HG03280 (cell line): ENCODE measurements around the gene PPP1R1B.

Experiments
- ATAC-seq: cut with Tn5 transposase; IDR thresholded peaks from one replicate; pipeline ENCODE4 v1.9.1; 2021; ENCODE audit warnings: mild to moderate bottlenecking, moderate library complexity; ENCODE audit not compliant: unreplicated experiment

The PPP1R1B gene

DNA sequence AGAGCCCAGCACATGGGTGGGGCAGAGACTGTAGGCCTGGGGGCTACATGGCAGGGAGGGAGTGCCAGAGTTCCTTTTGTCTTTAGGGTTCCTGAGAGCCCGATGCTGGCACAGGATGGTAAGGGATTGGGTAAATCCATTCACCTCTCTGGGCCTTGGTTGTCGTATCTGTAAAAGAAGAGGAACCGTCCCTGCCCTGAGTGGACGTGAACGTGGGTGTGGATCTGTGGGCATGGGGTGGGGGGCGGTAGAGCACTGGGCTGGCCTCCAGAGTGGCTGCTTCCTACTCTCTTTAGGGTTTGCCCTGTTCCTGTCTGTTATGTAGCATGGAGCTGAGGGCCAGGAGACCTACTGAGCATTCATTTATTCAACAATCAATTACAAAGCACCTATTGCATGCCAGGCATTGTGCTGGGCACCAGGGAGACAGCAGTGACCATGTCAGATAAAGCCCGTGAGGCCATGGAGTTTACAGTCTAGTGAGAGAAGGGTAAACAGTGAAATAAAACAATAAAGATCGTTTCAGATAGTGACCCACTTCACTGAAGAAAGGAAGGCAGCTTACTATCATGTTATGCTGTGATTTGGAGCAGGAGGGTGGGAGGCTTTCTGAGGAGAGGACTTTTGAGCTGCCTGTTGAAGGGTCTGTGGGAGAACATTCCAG lies 25.3 kb downstream of the PPP1R1B start:
- no peak for ATAC-seq

DNA sequence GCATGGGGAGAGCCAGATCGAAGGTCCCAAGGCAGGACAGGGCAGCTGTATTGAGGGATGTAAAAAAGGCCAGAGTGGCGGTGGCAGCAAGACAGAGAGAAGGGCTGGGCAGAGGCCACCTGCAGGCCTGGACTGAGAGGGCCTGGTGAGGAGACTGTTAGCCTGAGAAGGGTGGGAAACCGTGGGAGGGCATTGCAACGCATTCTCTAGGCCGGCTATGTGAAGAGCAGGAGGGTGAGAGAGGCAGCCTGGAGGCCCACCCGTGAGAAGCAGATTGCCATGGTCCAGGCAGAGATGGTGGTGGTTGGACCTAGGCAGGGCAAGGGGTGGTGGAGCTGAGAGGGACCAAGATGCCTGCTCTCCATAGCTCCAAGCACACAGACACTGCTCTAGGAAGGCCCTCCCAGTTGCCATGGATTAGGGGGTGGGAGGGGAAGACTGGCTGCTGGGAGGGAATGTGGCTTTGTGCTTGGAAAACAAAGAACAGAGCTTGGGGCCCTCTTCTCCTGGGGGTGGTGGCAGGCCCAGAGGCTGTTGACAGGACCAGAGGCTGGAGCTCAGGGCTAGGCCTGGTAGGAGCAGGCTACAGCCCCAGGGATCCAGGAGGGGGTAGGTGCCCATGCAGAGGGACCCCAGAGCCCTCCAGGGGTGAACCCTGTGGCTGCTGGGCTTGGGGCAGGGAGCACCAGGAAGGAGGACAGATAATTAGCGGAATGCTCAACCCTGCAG lies 26.0 kb downstream of the PPP1R1B start:
- ATAC-seq = no peak

DNA sequence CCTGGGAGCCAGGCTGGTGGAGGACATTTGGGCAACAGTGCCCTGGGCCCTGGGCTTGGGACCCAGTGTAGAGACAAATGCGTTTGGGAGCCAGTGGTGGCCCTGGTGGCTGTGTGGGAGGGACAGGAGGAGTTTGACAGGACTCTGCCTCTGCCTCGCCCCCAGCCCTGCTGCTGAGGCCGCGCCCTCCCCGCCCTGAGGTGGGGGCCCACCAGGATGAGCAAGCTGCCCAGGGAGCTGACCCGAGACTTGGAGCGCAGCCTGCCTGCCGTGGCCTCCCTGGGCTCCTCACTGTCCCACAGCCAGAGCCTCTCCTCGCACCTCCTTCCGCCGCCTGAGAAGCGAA lies 26.5 kb downstream of the PPP1R1B start:
- ATAC-seq = no peak

DNA sequence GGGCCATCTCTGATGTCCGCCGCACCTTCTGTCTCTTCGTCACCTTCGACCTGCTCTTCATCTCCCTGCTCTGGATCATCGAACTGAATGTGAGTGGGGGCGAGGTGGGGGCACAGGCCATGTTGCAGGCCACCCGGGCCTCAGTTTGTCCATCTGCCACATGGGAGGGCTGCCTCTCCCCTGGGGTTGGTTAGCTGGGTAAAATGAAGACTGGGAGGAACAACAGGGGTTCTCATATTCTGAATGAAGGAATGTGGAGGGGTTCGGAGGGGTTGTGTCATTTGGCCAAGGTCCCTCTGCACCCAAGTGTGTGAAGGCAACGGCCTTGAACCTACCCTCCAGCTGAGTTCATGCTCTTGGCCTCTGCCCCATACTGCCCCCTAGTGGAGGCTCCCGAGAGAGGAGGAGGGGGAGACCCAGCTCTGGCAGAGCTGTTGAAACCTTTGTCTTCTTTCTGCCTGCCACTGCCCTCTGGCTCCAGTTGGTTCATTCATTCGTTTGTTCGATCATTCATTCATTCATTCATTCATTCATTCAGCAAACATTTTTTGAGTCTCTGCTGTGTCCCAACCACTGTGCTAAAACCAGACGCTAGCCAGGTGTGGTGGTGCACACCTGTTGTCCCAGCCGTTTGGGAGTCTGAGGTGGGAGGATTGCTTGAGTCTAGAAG lies 27.0 kb downstream of the PPP1R1B start:
- ATAC-seq = no peak

DNA sequence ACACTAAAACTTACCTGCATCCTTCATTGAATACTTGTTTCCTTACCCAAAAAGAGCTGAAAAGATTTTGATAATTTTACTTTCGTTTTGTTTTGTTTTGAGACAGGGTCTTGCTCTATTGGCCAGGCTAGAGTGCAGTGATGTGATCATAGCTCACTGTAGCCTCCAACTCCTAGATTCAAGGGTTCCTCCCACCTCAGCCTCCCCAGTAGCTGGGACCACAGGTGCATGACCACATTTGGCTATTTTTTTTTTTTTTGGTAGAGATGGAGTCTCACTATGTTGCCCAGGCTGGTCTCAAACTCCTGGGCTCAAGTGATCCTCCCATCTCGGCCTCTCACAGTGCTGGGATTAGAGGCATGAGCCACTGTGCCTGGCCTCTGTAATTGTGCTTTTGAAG lies 28.4 kb downstream of the PPP1R1B start:
- ATAC-seq = no peak

DNA sequence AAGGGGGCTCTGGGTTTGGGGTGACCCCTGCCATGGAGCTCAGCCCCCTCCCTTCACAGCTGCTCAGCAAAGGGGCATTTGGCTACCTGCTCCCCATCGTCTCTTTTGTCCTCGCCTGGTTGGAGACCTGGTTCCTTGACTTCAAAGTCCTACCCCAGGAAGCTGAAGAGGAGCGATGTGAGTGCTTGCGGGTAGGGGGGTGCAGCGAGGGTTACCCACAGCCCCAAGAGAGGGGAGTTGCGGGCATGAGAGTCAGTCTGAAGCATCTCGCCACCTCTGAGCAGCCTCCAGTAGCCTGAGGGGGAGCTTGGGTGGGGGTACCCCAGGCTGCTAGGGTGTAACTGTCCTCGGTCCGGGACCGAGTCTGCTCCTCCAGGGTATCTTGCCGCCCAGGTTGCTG lies 31.6 kb downstream of the PPP1R1B start:
- ATAC-seq = no peak

DNA sequence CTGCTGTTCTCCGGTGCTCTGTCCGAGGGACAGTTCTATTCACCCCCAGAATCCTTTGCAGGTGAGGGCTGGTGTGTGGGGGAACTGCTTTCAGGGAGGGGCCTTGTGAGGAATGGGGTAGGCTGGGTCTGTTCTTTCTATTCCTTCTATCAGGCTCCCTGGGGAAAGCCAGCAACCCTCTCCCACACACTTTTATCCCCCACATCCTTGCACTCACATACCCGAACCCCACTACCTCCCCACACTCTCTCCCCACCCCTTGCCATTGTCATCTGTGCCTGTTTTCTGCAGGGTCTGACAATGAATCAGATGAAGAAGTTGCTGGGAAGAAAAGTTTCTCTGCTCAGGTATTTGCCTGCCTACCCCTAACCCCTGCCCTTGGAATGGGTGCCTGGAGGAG lies 32.0 kb downstream of the PPP1R1B start:
- no peak for ATAC-seq

DNA sequence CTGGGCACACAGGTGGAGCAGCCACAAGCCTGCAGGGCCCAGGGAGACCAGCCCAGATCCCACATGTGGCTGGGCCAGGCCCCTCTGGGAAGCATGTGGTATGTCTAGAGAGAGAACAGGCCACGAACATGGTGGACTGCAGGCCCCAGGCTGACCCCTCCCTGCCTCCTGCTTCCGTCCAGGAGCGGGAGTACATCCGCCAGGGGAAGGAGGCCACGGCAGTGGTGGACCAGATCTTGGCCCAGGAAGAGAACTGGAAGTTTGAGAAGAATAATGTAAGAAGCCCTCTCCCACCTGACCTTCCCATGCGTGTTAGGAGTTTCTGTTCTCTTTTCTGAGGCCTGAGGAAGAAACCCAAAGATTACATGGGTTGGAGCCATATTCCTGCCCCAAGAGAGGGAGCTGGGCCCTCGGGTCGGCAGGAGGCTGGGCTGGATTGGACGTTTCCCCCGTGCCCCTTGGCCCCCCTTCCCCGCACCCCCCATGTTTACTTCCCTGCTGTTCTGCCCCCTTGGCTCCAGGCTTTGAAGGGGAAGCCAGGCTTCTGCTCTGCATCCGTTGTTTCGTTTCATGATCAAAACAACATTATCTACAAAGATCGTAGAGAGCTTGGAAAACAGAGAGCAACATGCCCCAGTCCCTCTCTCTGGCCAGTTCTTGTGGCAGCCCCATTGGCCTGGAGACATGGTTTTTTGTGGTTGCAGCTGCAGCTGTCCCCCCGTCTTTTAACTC lies 32.7 kb downstream of the PPP1R1B start:
- ATAC-seq = no peak

DNA sequence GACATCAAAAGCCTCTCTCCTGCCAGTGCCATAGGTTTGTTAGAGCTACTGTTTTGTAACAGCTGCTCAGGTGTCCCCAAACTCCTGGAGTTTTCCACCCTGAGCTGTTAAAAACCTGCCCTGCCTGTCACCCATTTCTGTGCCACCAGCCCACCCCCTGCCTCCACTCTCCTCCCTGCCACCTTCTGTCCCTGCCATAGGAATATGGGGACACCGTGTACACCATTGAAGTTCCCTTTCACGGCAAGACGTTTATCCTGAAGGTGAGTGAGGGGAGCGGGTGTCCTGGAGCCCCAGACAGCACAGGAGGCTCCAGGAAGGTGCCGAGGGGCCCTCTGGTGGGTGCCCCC lies 33.2 kb downstream of the PPP1R1B start:
- no peak for ATAC-seq

DNA sequence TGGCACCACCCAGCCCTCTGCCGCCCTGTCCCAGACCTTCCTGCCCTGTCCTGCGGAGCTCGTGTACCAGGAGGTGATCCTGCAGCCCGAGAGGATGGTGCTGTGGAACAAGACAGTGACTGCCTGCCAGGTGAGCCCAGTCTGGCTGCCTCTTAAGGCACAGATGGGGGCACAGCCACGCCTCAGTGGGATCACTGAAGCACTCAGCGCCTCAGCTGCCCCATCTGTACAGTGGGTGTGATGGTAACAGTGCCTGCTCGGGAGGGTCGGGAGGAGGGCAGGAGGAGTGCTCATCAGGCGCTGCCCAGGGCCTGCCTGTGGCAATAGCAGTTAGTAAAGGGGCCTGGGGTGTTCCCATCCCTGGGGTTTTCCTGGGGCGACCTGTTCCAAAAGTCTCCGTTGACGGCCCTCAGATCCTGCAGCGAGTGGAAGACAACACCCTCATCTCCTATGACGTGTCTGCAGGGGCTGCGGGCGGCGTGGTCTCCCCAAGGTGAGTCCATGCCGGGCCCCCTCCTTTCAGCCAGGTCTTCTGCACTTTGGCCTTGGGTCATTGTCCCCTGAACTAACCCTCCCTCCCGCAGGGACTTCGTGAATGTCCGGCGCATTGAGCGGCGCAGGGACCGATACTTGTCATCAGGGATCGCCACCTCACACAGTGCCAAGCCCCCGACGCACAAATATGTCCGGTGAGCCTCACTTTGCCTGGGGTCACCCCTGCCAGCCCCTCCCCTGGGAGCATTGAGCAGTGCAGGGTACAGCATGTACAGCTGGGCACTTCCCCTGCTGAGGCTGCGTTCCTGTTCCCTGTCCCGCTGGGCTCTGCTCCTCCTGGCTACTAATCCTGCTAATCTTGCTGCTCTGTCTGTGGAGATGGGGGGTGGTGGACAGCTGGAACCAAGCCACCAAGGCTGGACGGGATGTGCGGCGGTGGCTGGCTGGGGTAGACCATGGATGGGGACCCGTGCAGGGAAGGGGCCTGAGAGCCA lies 33.9 kb downstream of the PPP1R1B start:
- no peak for ATAC-seq

DNA sequence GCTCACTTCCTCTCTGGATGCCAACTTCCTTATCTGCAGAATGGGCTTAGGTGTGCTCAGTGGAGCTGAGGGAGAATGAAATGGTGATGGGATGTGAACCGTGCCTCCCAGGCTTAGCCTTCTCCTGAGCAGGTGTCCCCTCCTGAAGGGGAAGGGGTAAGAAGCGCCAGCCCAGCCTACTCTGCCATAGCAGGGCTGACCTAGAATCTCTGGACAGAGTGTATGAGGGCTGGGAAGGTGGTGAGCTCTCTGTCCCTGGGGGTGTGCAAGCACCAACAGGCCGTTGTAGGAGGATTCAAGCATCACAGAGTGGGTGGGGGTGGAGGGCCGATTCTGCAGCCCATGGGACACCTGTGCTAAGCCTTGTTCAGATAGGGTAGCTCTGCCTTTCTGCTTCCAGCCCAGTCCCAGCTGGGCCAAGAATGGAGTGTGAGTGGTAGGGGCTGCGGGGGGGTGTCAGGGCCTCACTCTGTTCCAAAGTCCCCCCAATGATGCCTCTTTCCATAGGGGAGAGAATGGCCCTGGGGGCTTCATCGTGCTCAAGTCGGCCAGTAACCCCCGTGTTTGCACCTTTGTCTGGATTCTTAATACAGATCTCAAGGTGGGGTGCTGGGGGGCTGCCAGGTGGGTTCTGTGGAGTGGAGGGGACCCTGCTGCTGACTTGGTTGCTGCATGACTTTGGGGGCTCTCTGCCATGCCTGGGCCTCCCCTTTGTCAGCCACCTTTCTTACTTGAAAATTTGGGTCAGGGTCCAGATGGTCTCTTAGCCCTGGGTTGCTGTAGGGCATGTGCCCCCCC lies 35.2 kb downstream of the PPP1R1B start:
- ATAC-seq = no peak

DNA sequence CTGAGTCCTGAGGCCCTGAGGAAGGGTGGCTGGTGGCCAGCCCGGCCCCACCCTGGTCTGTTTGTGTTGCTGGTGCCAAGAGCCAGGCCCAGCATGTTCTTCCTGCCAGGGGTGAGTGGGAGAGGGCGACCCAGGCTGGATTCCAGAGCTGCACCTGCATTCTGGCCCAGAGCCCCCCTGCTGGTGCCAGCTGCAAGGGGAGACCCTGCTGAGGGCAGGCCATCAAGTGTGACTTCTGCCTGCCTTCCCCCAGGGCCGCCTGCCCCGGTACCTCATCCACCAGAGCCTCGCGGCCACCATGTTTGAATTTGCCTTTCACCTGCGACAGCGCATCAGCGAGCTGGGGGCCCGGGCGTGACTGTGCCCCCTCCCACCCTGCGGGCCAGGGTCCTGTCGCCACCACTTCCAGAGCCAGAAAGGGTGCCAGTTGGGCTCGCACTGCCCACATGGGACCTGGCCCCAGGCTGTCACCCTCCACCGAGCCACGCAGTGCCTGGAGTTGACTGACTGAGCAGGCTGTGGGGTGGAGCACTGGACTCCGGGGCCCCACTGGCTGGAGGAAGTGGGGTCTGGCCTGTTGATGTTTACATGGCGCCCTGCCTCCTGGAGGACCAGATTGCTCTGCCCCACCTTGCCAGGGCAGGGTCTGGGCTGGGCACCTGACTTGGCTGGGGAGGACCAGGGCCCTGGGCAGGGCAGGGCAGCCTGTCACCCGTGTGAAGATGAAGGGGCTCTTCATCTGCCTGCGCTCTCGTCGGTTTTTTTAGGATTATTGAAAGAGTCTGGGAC lies 36.0 kb downstream of the PPP1R1B start:
- ATAC-seq = no peak

DNA sequence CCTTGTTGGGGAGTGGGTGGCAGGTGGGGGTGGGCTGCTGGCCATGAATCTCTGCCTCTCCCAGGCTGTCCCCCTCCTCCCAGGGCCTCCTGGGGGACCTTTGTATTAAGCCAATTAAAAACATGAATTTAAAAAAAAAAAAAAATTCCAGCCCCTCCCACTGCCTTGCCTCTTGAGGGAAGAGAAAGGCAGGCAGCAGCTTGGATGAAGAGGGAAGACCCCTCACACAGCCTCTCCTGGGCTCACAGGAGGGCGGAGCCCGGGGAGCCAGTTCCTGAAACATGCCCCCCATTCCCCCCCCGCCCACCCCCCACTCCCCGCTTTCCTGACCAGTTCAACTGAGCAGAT lies 36.6 kb downstream of the PPP1R1B start:
- ATAC-seq = no peak

DNA sequence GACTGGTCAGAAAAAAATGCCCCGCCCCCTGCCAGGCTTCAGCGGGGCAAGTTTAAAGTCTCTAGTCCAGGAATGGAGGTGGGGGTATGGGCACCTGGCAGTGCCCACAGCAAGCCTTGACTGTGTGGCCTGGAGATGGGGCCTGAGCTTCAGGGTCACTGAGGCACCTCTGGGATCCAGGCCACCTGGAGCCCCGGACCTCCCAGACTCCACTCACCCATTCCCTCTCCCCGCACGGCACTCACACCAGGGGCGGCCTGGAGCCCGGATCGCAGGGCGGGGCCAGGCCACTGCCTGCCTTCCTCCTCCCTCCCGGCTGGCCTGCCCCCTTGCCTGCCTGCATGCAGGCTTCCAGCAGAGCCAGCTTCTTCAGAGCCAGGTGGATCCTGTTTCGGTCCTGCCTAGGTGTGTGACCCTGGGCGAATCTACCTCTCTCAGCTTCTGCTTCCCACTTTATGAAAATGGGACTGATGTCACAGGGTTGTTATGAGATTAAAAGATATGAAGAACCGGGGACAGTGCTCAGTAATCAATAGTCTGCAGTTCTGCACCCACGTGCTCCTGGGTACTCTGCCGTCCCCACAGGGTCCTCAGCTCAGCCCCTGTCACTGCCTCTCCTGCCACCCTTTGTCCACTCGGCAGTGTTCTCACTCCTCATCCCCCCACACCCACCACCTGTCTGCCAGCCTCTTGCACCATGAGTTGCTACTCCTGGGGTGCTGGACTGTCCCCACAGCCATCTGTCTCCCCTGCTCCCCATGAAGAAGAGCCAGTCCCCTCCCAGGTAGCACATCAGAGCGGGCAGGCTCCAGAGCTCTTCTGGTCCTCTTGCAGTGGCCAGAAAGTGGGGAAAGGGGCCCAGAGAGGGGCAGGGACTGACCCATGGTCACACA lies 37.2 kb downstream of the PPP1R1B start:
- ATAC-seq = no peak

DNA sequence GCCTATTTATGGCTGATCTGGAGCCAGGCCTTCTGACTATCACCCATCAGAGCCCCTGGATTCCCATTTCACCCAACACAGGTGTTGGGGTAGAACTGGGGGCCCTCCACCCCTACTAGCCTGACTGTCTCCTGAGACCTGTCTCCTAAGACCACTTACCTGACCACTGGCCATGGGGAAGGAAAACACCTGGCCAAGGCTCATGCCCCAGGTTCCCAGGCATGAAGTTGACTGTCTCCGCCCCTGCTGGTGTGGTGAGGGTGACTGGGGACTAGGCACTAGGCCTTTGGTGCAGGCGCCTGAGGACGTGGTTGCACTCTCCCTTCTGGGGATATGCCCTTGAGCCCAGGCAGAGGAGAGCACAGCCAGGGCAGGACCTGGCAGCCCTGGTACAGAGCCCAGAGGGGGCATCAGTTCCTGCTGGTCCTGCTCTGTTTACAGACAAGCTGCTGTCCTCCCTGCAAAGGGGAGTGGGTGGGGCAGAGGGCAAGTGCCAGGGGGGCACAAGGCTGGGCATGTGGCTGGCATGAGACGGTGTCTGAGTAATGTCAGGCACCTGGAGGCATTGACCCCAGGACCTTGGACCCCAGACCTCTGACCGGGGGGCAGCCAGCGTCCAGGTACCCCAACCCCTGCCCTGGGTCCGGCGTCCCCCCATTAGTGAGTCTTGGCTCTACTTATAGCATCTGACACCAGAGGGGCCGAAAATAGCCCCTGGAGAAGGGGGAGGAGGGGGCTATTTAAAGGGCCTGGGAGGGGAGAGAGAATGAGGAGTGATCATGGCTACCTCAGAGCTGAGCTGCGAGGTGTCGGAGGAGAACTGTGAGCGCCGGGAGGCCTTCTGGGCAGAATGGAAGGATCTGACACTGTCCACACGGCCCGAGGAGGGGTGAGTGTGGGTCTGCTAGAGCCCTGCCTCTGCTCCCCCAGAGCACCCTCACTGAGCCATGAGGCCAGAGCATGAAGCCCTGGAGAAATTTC lies 38.1 kb downstream of the PPP1R1B start, which contains the start of gene TCAP:
Gene TCAP (plus strand): TSS at position 769 of the 981 bp plus-strand sequence. CDS start 11 bp downstream, at position 780.
- no peak for ATAC-seq

DNA sequence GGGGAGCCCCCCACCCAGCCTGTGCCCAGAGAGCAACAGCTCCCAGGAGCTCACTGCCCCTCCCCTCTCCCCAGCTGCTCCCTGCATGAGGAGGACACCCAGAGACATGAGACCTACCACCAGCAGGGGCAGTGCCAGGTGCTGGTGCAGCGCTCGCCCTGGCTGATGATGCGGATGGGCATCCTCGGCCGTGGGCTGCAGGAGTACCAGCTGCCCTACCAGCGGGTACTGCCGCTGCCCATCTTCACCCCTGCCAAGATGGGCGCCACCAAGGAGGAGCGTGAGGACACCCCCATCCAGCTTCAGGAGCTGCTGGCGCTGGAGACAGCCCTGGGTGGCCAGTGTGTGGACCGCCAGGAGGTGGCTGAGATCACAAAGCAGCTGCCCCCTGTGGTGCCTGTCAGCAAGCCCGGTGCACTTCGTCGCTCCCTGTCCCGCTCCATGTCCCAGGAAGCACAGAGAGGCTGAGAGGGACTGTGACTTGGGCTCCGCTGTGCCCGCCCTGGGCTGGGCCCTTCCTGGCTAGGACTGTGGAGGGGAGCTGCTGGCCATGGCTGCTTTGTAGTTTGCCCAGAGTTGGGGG lies 39.0 kb downstream of the PPP1R1B start:
- no peak for ATAC-seq
